WERI-Rb-1 (cell line): ENCODE measurements around the gene CD53.

ENCODE experiments used
- DNase-seq: peaks from one replicate; pipeline ENCODE4 v3.0.0-alpha.2; 2020
- H3K27ac ChIP-seq: fragments of 250-450 bp; sonication (Bioruptor Pico); 2 replicates; pipeline ENCODE4 v1.5.1; 2020; ENCODE audit warnings: mild to moderate bottlenecking, moderate library complexity
- H3K27me3 ChIP-seq: fragments of 250-450 bp; sonication (Bioruptor Pico); 2 replicates; pipeline ENCODE4 v1.5.1; 2021; ENCODE audit warnings: mild to moderate bottlenecking, low read depth, moderate library complexity; ENCODE audit not compliant: insufficient read depth, severe bottlenecking
- H3K36me3 ChIP-seq: fragments of 250-450 bp; sonication (Bioruptor Pico); 2 replicates; pipeline ENCODE4 v1.5.1; 2020; ENCODE audit warnings: mild to moderate bottlenecking, moderate library complexity
- H3K4me3 ChIP-seq: 2 replicates; pipeline ENCODE4 v1.5.1; 2011; ENCODE audit warnings: low read depth, mild to moderate bottlenecking, control low read depth, low read length
- H3K9me3 ChIP-seq: fragments of 250-450 bp; sonication (Bioruptor Pico); 2 replicates; pipeline ENCODE4 v1.5.1; 2021; ENCODE audit warnings: mild to moderate bottlenecking, moderate library complexity; ENCODE audit not compliant: severe bottlenecking
- TF ChIP-seq, protein P1 (sequence below): IDR thresholded peaks from 2 replicates; pipeline ENCODE4 v1.5.1; 2011; ENCODE audit warnings: low read depth, mild to moderate bottlenecking, control low read depth, inconsistent platforms, low read length

CD53 gene

GRCh38 chr1:110864287-110864686 lies 8.7 kb upstream of the CD53 start:
- TF ChIP-seq, protein P1, sequence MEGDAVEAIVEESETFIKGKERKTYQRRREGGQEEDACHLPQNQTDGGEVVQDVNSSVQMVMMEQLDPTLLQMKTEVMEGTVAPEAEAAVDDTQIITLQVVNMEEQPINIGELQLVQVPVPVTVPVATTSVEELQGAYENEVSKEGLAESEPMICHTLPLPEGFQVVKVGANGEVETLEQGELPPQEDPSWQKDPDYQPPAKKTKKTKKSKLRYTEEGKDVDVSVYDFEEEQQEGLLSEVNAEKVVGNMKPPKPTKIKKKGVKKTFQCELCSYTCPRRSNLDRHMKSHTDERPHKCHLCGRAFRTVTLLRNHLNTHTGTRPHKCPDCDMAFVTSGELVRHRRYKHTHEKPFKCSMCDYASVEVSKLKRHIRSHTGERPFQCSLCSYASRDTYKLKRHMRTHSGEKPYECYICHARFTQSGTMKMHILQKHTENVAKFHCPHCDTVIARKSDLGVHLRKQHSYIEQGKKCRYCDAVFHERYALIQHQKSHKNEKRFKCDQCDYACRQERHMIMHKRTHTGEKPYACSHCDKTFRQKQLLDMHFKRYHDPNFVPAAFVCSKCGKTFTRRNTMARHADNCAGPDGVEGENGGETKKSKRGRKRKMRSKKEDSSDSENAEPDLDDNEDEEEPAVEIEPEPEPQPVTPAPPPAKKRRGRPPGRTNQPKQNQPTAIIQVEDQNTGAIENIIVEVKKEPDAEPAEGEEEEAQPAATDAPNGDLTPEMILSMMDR, result no peak
- DNase-seq, result no peak
- Histone ChIP-seq H3K9me3 (no peaks in the 10 kb centered on the region), H3K36me3 (no peaks in the 10 kb centered on the region), H3K4me3 (no peak overlapping the region), H3K27ac (no peak overlapping the region), H3K27me3 (no peaks in the 10 kb centered on the region)

- Histone ChIP-seq H3K27ac (no peak overlapping the region), H3K9me3 (no peaks in the 10 kb centered on the region), H3K27me3 (no peaks in the 10 kb centered on the region), H3K36me3 (no peaks in the 10 kb centered on the region), H3K4me3 (no peak overlapping the region)
- TF ChIP-seq, protein P1, result no peak
- DNase-seq, result no peak
These were observed 2.1 kb upstream of the CD53 start for GRCh38 chr1:110870721-110871388.

DNA sequence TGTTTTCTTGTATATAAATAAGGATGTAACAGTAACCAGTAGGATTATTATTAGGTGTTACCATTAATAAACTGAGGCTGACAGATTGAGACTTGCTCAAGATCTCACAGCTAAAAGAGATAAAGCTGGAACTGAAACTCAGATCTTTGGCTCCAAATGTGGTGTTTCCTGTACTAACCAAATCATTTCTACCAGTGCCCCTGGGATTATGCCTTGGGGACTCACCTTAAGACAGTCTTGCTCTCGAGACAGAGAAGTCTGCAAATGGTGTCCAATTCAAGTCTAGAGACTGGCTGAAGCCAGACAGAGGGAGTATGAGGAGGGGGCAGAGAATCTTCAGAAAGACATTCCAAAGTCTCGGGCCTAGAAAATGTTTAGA lies 593 bp upstream of the CD53 start:
- no peak for DNase-seq
- Histone ChIP-seq H3K27ac (no peak overlapping the region), H3K9me3 (no peaks in the 10 kb centered on the region), H3K4me3 (no peak overlapping the region), H3K36me3 (no peaks in the 10 kb centered on the region), H3K27me3 (no peaks in the 10 kb centered on the region)
- TF ChIP-seq, protein P1, result no peak

DNA sequence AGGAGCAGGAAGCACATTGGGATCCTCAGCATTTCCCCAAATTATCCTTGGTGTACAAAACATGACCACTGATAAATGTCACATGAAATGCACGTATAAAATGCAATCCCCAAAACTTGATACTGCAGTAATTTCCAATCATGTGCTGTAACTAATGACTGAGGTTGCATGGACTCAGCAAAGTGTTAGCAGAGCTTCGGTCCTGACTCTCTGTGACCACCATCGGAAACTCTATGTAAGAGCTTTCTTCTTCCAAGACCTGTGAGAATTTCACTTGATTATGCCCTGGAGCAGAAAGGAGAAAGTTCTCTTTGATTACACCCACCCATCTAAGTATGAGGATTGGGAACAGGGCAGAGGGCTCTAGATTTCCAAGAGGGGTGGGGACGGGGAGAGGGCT lies 908 bp downstream of the CD53 start:
- TF ChIP-seq, protein P1, result no peak
- Histone ChIP-seq H3K4me3 (no peak overlapping the region), H3K36me3 (no peaks in the 10 kb centered on the region), H3K27ac (no peak overlapping the region), H3K27me3 (no peaks in the 10 kb centered on the region), H3K9me3 (no peaks in the 10 kb centered on the region)
- DNase-seq, result no peak

DNA sequence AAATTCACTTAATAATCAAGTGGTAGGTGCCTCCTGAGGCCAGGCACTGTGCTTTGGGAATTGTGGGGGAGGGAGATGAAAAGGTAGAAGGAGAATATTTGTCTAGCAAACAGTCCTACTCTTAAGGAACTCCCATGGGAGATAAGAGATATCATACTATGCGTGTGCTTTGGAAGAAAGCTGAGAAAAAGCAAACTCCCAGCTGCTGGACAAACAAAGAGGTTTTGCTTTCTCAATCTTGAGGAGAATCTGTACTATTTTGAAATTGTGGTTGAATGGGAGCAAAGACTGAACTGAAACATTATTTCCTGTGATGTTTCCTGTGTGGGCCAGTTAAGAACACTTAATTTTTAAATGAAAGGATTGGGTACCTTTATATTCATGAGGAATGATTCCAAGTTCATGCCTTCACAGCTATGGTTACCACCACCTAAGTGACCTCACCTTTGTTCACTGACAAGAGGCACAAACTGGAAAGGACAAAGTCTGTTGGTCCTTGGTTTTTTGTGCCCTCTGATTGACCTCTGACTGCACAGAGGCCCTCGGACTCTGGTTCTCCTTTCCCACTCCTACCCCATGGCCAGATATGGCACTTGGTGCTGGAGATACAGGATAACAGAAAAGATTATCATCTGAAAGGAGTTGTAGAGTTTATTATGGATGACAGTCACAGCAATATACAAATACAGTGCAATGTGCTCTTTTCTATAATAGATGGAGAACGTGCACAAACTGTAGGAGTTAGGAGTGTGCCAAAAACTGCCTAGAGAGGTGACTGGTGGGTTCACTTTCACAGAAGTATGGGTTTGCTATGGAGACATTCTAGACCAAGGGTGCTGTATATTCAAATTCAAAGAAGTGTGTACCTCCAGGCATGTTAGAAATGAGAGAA lies 1.6 kb downstream of the CD53 start:
- TF ChIP-seq, protein P1, result no peak
- Histone ChIP-seq H3K4me3 (no peak overlapping the region), H3K27ac (no peak overlapping the region), H3K36me3 (no peaks in the 10 kb centered on the region), H3K27me3 (no peaks in the 10 kb centered on the region), H3K9me3 (no peaks in the 10 kb centered on the region)
- DNase-seq, result no peak
